GM06990 (cell line): ENCODE results near the gene ATP11A.
"Not testable (repeated sequence)": the region's sequence is repeated elsewhere in the genome, so short reads cannot be mapped to it uniquely, and the experiment has no call there.

ENCODE experiments used
- DNase-seq: peaks from one replicate; pipeline ENCODE4 v3.0.0-alpha.2; 2011; ENCODE audit not compliant: insufficient read length; ENCODE audit errors: extremely low read depth
- H3K27me3 ChIP-seq: replicated peaks from 2 replicates; pipeline ENCODE4 v1.6.0; 2011; ENCODE audit warnings: low read length; ENCODE audit not compliant: control insufficient read depth, insufficient read depth
- H3K36me3 ChIP-seq: 2 replicates; pipeline ENCODE4 v1.5.1; 2011; ENCODE audit warnings: low read length; ENCODE audit not compliant: control insufficient read depth, insufficient read depth
- H3K4me3 ChIP-seq: replicated peaks from 2 replicates; pipeline ENCODE4 v1.5.1; 2011; ENCODE audit warnings: low read depth, mild to moderate bottlenecking, control low read depth, low read length
- TF ChIP-seq, protein P1 (sequence below): IDR thresholded peaks from 2 replicates; pipeline ENCODE4 v1.5.1; 2011; ENCODE audit warnings: low read length, control low read depth, mild to moderate bottlenecking, inconsistent platforms; ENCODE audit not compliant: insufficient read depth, poor library complexity, severe bottlenecking

ATP11A gene

DNA sequence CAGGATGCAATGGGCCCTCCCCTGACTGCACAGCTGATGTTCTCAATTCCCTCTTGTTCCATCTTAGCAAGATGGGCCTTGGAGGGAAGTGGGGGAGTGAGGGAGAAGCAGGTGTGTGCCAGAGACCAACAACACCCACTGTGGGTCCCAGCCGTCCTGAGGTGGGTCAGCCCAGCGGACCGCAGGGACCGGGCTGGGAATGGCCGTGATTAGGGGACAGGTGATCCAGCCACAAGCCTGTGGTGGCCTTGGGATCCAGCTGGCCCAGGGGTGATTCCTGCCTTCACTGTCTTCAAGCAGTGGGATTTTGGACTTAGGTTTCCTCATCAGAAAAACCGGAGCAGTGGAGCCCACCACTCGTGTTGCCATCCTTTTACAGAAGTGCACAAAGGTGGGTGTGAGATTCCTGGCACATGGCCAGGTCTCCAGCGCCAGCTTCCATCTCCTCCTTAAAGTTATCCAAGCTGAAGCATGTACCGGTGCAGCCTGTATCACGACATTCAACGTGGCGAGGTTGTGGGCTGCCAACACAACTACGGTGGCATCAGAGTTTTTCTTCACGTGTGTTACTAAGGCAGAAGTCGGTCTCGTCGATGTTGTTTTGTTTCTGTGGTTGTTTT, 9.0 kb upstream of the ATP11A start:
- no peaks in the 10 kb centered on the region for H3K36me3 ChIP-seq
- H3K27me3 ChIP-seq: no peaks in the 10 kb centered on the region; the same call in 1 of the 2 replicates

DNA sequence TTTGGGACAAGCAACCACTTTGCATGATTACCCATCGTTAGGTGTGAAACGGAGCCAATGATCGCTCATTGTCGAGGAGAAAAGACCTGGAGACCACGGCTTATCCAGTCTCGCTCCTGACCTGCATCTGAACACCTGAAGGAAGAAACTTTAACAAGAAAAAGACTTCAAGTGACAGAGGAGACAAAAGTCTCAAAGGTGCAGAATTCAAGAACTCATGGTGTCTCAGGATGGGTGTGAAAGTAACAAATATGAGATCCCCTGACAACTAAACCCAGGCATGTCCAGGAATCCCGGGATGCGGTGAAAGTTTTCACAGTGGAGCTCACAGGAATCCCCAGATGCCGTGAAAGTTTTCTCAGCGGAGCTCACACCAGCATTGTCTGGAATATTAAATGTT, 6.3 kb upstream of the ATP11A start:
- Histone ChIP-seq H3K27me3 (no peaks in the 10 kb centered on the region; the same call in 1 of the 2 replicates), H3K4me3 (no peak overlapping the region), H3K36me3 (no peaks in the 10 kb centered on the region)
- TF ChIP-seq, protein P1, sequence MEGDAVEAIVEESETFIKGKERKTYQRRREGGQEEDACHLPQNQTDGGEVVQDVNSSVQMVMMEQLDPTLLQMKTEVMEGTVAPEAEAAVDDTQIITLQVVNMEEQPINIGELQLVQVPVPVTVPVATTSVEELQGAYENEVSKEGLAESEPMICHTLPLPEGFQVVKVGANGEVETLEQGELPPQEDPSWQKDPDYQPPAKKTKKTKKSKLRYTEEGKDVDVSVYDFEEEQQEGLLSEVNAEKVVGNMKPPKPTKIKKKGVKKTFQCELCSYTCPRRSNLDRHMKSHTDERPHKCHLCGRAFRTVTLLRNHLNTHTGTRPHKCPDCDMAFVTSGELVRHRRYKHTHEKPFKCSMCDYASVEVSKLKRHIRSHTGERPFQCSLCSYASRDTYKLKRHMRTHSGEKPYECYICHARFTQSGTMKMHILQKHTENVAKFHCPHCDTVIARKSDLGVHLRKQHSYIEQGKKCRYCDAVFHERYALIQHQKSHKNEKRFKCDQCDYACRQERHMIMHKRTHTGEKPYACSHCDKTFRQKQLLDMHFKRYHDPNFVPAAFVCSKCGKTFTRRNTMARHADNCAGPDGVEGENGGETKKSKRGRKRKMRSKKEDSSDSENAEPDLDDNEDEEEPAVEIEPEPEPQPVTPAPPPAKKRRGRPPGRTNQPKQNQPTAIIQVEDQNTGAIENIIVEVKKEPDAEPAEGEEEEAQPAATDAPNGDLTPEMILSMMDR: no peak
- no peak for DNase-seq

More for the DNA sequence above, 9.0 kb upstream of the ATP11A start:
- TF ChIP-seq, protein P1: no peak
- no peak overlapping the region for H3K4me3 ChIP-seq
- no peak for DNase-seq

DNA sequence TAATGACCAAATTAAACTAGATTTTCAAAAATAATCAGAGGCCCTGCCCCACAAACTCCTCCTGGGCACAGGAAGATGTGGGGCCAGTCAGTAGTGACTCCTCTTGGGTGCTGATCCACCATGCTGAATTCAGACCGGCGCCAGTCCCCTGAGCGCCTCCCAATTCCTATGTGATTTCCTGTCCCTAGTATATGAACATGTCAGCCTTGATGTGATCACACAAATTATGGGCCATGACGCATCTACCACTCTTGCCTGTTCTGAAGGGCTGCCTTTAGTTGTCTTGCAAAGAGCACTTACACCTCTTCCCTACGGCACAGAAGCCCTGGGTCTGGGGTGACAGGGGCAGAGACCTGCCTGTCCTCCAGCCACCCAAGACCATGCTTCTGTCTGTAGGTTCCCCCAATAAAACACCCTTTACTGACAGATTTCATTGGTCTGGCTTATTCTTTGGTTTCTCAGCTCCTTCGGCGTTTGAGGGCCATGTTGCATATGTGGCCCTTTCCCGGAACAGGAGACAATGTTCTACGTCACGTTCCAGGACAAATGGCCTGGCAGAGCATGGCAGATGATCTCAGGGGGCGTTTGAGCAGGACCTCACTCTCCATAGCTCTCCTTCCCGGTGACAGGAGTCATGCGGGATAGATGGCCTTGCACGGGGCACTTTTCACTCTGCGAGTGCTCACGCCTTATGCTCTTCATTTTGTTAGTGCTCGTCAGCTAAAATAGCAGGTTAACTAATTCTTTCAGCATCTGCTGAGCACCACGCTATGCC, 5.6 kb upstream of the ATP11A start:
- TF ChIP-seq, protein P1: no peak
- H3K36me3 ChIP-seq: no peaks in the 10 kb centered on the region
- DNase-seq: no peak
- no peaks in the 10 kb centered on the region; the same call in 1 of the 2 replicates for H3K27me3 ChIP-seq
- H3K4me3 ChIP-seq: no peak overlapping the region

DNA sequence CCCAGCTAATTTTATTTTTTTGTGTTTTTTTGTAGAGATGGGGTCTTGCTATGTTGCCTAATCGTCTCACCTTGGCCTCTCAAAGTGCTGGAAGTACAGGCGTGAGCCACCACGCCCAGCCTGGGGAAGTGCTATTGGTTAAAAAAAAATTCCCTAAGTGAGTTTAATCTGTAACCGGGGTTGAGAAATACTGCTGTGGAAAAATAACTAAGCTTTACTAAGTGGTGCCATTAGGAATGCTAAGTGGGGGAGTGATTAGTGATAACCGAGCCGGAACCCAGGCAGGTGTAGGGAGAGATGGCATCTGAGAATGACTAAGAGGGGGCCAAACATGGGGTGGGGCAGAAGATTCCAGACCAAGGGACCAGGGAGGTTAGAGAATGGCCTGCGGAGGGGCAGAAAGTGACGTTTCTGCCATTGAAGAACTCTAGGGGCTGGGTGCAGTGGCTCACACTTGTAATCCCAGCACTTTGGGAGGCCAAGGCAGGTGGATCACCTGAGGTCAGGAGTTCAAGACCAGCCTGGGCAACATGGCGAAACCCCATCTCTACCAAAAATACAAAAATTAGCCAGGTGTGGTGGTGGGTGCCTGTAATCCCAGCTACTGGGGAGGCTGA, 4.5 kb upstream of the ATP11A start:
- H3K4me3 ChIP-seq, H3K36me3 ChIP-seq, DNase-seq, H3K27me3 ChIP-seq: not testable (repeated sequence)

DNA sequence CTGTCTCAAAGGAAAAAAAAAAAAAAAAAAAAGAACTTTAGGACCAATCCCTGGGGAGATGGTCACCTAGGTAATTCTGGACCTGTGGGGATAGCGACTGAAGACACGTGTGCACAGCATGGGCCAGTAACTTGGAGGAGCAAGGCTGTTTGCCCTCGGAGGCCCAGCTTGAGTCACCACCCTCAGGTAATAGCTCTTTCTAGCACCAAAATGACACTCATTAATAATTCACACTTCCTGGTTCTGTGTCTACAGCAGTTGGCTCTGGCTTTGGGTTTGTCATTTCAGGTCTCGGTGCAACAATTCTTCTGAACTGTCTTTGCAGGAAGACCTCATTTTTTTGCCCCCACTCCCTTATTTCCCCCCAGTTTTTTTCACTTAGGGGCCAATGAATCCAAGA, 3.9 kb upstream of the ATP11A start:
- Histone ChIP-seq H3K36me3 (no peaks in the 10 kb centered on the region), H3K4me3 (no peak overlapping the region), H3K27me3 (no peaks in the 10 kb centered on the region)
- TF ChIP-seq, protein P1: no peak
- no peak for DNase-seq

DNA sequence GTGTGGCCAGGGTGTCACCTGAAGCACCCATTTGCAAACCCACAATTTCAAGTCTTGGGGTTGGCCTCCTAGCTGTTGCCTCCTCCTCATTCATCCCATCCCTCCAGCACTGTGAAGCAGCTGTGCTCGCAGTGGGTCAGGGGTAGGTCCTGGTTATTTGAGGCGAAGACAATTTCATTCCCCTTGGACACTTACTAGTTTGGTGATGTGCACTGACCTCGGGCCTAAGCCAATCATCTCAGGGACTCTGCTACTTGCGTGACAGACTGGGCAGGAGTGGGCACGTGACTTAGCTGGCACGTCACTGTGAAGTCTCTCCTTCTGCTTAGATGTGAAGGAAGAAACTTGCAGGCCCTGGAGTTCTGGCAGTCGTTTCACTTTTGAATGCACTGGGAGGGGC, 3.5 kb upstream of the ATP11A start:
- H3K27me3 ChIP-seq: no peaks in the 10 kb centered on the region
- TF ChIP-seq, protein P1: no peak

More for the DNA sequence above, 3.5 kb upstream of the ATP11A start:
- H3K4me3 ChIP-seq: no peak overlapping the region
- H3K36me3 ChIP-seq: no peaks in the 10 kb centered on the region
- DNase-seq: no peak
